ENCODE measurements around the gene ROGDI. TPM values are rescaled to one million over a fixed set of nuclear protein-coding genes. Genes with fewer than 3 reads are reported as not detected.

Gene ROGDI
- total and polyA plus RNA-seq, 2 donors from 2014 or later, result 20.8 to 86.1 TPM

- H3K36me3 ChIP-seq (ENCODE audit: control insufficient read depth in 2 of 3, insufficient read depth in 3 of 3, low read length in 3 of 3), result peaks cover 3 to 36% (median 19%) of the 10 kb centered on the region in 3 donors
- FAIRE-seq (no peak), DNase-seq (no peak)
- no peak overlapping the region for H3K9ac ChIP-seq (ENCODE audit: low read length in 3 of 3)
- intact Hi-C loops (cut with DNase I), result no loop called here
- no peak overlapping the region for H3K27ac ChIP-seq (ENCODE audit: low read depth in 2 of 2, low read length in 2 of 2)
- TF ChIP-seq CTCF (IDR thresholded peaks at IDR 0.05; ENCODE audit: borderline replicate concordance, extremely low read depth, insufficient read depth), result no peak
- H3K9me3 ChIP-seq (ENCODE audit: control insufficient read depth in 2 of 3, insufficient read depth in 1 of 3, low read length in 3 of 3), result peaks cover 0 to 2% (median 0%) of the 10 kb centered on the region in 3 donors
- no peaks in the 10 kb centered on the region for H3K27me3 ChIP-seq (ENCODE audit: control insufficient read depth, insufficient read depth, low read length)
- peaks cover 0 to 3% (median 0%) of the 10 kb centered on the region in 3 donors for H3K4me1 ChIP-seq (ENCODE audit: control insufficient read depth in 2 of 3, insufficient read depth in 2 of 3, low read depth in 1 of 3, low read length in 3 of 3)
- no peak overlapping the region for H3K4me3 ChIP-seq (ENCODE audit: low read length in 3 of 3)
These were observed 42.1 kb downstream of the ROGDI start for GRCh38 chr16:4760221-4760910.

- intact Hi-C loops (cut with DNase I), result no loop called here
- no peaks in the 10 kb centered on the region for H3K4me1 ChIP-seq (ENCODE audit: control insufficient read depth in 2 of 3, insufficient read depth in 2 of 3, low read depth in 1 of 3, low read length in 3 of 3)
- peaks cover 0 to 2% (median 0%) of the 10 kb centered on the region in 3 donors for H3K9me3 ChIP-seq (ENCODE audit: control insufficient read depth in 2 of 3, insufficient read depth in 1 of 3, low read length in 3 of 3)
- TF ChIP-seq CTCF (IDR thresholded peaks at IDR 0.05; ENCODE audit: borderline replicate concordance, extremely low read depth, insufficient read depth), result no peak
- H3K27ac ChIP-seq (ENCODE audit: low read depth in 2 of 2, low read length in 2 of 2), result no peak overlapping the region
- H3K36me3 ChIP-seq (ENCODE audit: control insufficient read depth in 2 of 3, insufficient read depth in 3 of 3, low read length in 3 of 3), result peaks cover 7 to 44% (median 30%) of the 10 kb centered on the region in 3 donors
- no peak for FAIRE-seq
- no peak for DNase-seq
- no peak overlapping the region for H3K4me3 ChIP-seq (ENCODE audit: low read length in 3 of 3)
- H3K27me3 ChIP-seq (ENCODE audit: control insufficient read depth, insufficient read depth, low read length), result no peaks in the 10 kb centered on the region
- no peak overlapping the region for H3K9ac ChIP-seq (ENCODE audit: low read length in 3 of 3)
These were observed 46.7 kb downstream of the ROGDI start for GRCh38 chr16:4755687-4756086.

GRCh38 chr16:4754865-4755264 lies 47.6 kb downstream of the ROGDI start:
- no peaks in the 10 kb centered on the region for H3K4me1 ChIP-seq (ENCODE audit: control insufficient read depth in 2 of 3, insufficient read depth in 2 of 3, low read depth in 1 of 3, low read length in 3 of 3)
- H3K4me3 ChIP-seq (ENCODE audit: low read length in 3 of 3), result no peak overlapping the region
- FAIRE-seq (no peak), DNase-seq (no peak)
- no peaks in the 10 kb centered on the region for H3K27me3 ChIP-seq (ENCODE audit: control insufficient read depth, insufficient read depth, low read length)
- H3K27ac ChIP-seq (ENCODE audit: low read depth in 2 of 2, low read length in 2 of 2), result no peak overlapping the region
- H3K9ac ChIP-seq (ENCODE audit: low read length in 3 of 3), result no peak overlapping the region
- peaks cover 0 to 2% (median 0%) of the 10 kb centered on the region in 3 donors for H3K9me3 ChIP-seq (ENCODE audit: control insufficient read depth in 2 of 3, insufficient read depth in 1 of 3, low read length in 3 of 3)
- H3K36me3 ChIP-seq (ENCODE audit: control insufficient read depth in 2 of 3, insufficient read depth in 3 of 3, low read length in 3 of 3), result peaks cover 7 to 37% (median 22%) of the 10 kb centered on the region in 3 donors
- intact Hi-C loops (cut with DNase I), result no loop called here
- TF ChIP-seq CTCF (IDR thresholded peaks at IDR 0.05; ENCODE audit: borderline replicate concordance, extremely low read depth, insufficient read depth), result no peak

Data from kidney (tissue), 14 donors.